Right ventricle myocardium superior (tissue), 1 donor: ENCODE measurements around the gene NLRC5. TPM values are rescaled to one million over a fixed set of nuclear protein-coding genes. Genes with fewer than 3 reads are reported as not detected.

Source experiments
- ATAC-seq: fragments of 200-7000 bp; cut with Tn5 transposase; one replicate; pipeline ENCODE4 v1.9.1; 2020; ENCODE audit warnings: mild to moderate bottlenecking; ENCODE audit not compliant: poor library complexity
- DNase-seq: peaks from one replicate; pipeline ENCODE4 v3.0.0-alpha.2; 2020
- intact Hi-C: fragments of 100-400 bp; cut with DNase I; formaldehyde crosslinking; loops from one replicate; pipeline ENCODE4 v1.11.2; 2022
- total RNA-seq: library from RNA; stranded (reverse); fragmentation: NEBNext Ultra II Directional; extraction: Animal tissue kit (Norgen Biotek cat#: 25700); gene quantifications from one replicate; pipeline ENCODE4 v1.2.1, GENCODE V29; 2021
- donor health status: DM: no; HTN: yes; CAD: no; lungs with severe emphysema.

Gene NLRC5
- total RNA-seq, 1 donor from 2014 or later, result 9.9 TPM

DNA sequence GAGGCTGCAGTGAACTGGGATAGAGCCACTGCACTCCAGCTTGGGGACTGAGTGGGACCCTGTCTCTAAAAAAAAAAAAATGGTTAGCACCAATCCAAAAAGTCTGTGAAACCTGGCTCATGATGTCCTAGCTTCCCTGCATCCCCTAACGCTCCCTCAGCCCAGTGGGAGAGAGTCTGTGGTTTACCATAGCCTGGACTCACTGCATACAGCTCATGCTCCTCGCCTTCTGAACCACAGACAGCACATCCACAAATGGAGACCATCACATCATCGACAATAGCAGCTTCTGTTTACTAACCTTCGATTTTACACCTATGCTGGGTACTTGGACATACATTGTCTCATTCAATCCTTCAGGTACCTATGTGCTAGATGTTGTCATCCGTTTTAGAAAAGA is 43.6 kb downstream of the NLRC5 start:
- intact Hi-C loops, result no loop called here
- no peak for ATAC-seq

DNA sequence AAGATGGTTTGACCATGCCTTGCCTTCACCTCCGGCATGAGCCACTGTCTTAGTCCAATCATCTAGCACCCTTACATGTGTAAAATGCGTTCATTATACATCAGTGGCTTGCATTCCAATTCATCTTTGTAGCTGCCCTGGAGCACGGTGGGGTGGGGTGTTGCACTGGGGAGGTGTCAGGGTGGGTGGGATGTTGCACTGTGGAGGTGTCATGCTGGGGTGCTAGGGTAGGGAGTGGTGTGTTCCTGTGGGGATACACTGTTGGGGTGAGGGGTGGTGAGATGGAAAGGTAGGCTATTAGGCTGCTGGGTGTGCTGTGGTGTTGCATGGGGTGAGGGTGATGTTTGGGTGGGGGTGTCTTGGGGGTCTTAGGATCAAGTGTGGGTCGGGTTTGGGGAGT is 47.0 kb downstream of the NLRC5 start:
- no peak for ATAC-seq
- no peak for DNase-seq
- intact Hi-C loops, result no loop called here

More for the DNA sequence above, 43.6 kb downstream of the NLRC5 start:
- DNase-seq, result no peak

DNA sequence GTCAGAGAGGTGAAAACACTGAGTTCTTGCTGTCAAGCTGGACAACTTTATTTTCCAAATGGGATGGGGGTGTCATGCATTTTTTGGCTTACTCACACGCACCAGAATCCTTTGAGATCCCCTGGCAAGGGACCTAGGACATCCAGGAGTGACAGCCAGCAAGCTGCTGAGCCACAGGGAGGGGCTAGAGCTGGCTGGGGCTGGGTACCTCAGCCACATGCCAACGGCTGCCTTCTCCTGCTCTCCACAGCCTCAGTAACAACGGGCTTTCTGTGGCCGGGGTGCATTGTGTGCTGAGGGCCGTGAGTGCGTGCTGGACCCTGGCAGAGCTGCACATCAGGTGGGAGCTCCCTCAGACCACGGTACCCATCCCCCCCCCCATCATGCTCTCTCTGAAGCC is 47.6 kb downstream of the NLRC5 start:
- intact Hi-C loops, result no loop called here
- ATAC-seq (no peak), DNase-seq (no peak)

DNA sequence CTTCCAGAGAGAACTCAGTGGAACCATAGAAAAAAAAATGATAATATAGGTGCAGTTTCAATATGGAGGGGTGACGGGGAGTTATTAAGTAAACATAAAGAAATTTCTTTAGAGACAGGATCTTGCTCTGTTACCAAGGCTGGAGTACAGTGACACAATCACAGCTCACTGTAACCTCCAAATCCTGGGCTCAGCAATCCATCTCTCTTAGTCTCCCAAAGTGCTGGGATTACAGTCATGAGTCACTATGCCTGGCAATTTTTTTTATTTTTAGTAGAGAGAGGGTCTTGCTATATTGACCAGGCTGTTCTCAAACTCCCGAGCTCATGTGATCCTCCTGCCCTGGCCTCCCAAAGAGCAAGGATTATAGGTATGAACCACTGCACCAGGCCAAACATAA is 48.8 kb downstream of the NLRC5 start:
- DNase-seq (no peak), ATAC-seq (no peak)
- intact Hi-C loops, result no loop called here

DNA sequence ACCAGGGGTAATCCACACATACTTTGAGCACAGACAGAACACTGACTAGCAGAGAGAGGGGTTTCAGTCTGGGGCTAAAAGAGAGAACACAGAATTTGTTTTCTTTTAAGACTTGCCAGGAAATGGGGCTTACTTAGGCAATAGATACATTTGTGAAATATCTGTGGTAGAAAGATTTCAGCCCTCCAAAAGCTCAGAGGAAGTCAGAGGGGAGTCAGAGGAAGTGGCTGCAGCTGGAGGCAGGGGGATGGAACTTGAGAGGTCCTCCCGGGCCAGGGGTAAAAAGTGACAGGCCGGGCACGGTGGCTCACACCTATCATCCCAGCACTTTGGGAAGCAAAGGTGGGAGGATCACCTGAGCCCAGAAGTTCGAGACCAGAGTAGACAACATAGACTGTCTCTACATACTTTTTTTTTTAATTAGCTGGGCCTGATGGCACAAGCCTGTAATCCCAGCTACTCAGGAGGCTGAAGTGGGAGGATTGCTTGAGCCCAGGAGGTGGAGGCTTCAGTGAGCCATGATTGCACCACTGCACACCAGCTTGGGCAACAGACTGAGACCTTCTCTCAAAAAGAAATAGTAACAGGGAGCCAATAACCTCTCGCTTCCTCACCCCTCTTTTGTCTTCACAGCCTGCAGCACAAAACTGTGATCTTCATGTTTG is 49.9 kb downstream of the NLRC5 start:
- DNase-seq, result no peak
- intact Hi-C loops, result no loop called here
- ATAC-seq, result peak; percentile 67

DNA sequence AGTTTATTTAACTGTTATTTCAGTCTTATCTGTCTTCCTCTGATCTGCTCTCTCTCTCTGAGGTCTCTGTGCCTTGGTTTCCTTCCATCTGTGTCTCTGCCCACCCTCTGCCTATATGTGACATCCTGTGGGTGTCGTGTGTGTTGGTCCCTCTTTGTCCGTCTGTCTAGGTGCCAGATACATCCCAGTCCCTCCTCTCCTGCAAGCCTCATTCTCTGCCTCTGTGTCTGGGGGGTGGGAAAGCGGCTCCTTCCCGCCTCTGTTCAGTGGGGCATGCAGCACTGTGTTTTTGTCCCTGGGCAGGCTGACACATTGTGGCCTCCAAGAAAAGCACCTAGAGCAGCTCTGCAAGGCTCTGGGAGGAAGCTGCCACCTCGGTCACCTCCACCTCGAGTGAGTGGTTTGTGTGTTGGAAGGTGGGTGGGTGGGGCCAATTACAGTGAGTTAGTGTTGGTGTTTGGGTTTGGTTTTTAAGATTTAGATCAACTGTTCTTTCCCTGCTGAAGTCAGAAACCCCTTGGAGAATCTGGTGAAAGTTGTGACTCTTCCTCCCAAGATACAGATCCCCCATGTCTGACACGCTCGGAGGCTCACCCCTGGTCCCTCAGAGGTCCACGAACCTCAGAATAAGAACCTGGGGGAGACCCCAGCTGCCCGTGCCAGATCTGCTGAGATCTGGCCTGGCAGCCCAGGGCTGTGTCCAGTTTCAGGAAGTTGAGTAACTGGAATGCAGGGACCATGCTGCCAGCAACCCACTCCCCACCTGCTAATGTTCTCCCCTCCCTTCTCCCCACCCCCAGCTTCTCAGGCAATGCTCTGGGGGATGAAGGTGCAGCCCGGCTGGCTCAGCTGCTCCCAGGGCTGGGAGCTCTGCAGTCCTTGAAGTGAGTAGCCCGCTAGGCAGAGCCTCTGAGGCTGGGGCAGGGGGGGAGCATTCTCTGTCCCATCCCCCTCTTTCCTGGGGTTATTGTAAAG is 52.1 kb downstream of the NLRC5 start:
- ATAC-seq, result no peak
- intact Hi-C loops, result loop anchor here (5.0 kb wide), 1 partner anchor 74 kb away; no protein-coding TSS in a partner anchor

DNA sequence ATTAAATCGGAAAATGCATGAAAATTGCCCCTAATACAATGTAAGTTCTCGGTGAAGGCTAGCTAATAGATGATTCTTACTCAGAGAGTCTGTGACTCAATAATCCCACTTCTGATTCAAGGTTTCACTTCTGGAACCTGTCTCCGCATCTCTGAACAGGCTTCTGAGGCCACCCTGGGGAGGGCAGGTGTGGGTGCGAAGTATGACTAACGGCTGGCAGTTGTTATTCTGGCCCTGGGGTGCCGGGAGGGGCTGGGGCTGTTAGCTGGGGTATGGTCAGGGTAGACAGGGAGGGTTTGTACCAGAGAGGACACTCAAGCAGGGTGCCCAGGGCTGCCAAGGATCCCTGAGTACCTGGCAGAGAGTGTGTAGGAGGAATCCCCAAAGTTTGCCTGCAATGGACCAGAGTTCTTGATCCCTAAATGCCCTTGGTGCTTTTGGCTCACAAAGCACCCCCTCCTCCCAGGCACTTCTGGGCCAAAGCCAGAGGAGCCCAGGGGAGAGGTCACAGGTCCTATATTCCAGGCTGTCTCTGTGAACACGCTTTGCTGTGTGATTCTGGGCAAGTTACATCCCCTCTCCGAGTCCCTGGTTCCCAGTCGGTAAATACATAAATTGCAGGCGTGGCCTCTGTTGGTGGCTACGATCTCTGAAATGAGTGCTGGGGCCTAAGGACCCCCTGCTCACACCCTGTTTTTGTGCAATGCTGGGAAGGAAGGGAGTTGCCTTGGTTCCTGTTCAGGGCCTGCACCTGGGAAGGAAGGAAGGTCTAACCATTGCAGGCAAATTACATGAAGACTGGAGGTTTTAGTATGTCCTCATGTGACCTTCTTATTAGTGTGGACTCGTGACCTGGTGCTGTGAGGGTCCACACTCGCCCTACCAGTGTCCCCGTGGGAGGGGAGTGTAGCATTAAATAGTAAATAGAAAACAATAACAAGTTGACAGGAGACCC is 53.1 kb downstream of the NLRC5 start:
- DNase-seq, result no peak
- ATAC-seq, result no peak
- intact Hi-C loops, result loop anchor here (5.0 kb wide), 1 partner anchor 75 kb away; no protein-coding TSS in a partner anchor

More for the DNA sequence above, 52.1 kb downstream of the NLRC5 start:
- no peak for DNase-seq

DNA sequence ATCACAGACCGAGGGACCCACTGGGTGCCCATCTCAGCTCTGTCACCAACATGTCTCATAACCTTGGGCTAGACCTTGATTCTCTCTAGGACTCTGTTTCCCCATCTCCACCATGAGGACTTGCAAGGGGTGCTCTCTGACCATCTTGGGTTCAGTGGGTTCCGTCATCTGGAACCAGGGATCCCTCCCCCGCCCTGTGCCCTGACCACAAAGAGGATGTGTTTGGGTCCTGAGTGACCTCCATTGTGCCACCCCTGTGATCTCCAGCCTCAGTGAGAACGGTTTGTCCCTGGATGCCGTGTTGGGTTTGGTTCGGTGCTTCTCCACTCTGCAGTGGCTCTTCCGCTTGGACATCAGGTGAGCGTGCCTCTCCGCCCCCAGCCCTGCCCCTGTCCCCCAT is 53.9 kb downstream of the NLRC5 start:
- intact Hi-C loops, result loop anchor here (5.0 kb wide), 1 partner anchor 76 kb away; no protein-coding TSS in a partner anchor
- DNase-seq (no peak), ATAC-seq (no peak)

DNA sequence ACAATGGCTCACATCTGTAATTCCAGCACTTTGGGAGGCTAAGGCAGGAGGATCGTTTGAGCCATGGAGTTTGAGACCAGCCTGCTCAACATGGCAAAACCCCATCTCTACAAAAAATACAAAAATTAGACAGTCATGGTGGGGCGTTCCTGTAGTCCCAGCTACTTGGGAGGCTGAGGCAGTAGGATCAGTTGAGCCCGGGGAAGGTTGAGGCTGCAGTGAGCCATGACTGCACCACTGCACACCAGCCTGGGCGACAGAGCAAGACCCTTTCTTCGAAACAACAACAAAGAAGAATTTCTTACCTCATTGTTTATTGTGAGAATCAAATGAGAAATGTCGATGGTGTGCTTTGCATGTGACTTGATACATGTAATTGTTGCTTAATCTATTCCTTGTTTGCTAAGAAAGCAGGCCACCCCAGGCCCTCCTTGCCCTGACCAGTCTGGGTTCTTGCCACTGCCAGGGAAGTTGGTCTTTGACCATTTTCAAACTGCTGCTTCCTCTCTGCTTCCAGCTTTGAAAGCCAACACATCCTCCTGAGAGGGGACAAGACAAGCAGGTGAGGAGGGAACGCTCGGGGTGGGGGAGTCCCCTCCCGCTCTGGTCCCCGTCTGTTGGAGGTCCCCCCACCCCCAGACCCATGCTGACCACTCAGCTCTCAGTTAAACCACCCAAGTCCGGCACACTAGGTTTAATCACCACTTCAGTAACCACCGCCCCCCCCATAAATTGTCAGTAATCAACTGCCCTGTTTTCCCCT is 55.8 kb downstream of the NLRC5 start:
- no peak for DNase-seq
- intact Hi-C loops, result loop anchor here (5.0 kb wide), 2 partner anchors 78 to 178 kb away; partner anchors contain the start of gene SLC12A3
- no peak for ATAC-seq

DNA sequence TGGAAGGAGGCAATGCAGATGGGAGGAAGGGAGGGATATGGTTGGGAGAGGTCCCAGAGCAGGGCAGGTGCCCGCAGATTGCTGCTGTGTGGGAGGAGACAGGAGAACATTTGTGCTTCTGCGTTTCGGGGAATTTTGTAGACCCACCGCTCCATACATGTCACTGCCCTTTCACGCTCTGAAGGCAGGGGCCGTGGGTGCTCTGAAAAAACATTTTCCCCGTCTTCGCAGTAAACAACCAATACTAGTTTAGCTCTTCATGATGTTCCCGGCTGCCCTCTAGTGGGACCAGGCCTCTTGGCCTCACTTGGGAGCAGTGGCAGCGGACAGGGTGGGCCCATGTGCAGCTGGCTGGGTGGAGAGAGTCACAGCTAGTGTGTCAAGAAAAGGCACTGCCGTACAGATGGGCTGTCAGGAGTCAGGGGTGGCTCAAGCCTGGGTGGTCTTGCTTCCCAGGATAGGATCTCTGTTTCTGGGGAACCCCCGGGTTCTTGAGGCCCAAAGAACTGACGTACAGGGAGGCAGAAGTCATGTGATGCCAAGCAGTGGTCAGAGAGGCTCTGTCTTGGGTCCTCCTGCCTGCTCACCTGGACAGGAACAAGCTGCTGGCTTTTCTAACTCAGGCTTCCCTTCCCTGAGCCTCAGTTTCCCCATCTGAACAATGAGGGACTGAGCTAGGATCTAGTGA is 56.5 kb downstream of the NLRC5 start:
- ATAC-seq, result peak; percentile 90
- peak; percentile 86 for DNase-seq

DNA sequence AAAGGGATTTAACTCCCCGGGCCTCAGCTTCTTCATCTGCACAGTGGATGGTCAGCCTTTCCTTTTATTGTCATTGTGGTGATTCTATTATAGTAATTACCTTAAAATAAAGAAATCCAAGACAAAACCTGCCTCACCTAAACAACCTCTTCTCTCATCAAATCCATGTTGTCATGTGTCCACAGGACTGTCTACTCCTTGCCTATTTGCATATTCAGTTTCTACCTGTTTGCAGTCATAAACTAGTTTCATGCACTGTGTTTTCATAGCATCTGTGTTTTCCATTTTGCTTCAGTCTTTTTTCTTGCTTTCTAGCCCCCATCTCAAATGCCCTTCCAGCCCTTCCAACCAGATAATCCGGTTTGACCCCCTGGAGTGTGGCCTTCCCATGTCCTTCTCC is 58.7 kb downstream of the NLRC5 start:
- DNase-seq, result no peak
- ATAC-seq, result no peak
- intact Hi-C loops, result loop anchor here (5.0 kb wide), 1 partner anchor 181 kb away; the partner anchor contains the start of gene SLC12A3

More for the DNA sequence above, 56.5 kb downstream of the NLRC5 start:
- intact Hi-C loops, result loop anchor here (5.0 kb wide), 1 partner anchor 179 kb away; the partner anchor contains the start of gene SLC12A3

DNA sequence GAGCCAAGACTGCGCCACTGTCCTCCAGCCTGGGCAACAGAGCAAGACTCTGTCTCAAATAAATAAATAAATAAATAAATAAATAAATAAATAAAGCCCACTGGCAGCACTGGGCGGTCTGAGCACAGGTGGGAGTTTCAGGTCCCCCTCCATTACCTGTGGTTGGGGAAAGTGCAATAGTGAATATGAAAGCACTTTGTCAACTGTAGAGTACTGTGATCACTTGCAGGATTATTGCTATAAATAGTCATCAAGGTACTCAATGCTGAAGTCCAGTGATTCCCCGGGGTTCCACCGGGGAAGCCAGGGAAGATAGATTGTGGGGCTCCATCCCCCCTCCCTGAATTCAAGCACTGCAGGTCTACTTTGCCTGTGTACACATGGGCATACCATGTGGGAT is 60.3 kb downstream of the NLRC5 start:
- intact Hi-C loops, result loop anchor here (5.0 kb wide), 1 partner anchor 182 kb away; the partner anchor contains the start of gene SLC12A3
- no peak for ATAC-seq
- no peak for DNase-seq

DNA sequence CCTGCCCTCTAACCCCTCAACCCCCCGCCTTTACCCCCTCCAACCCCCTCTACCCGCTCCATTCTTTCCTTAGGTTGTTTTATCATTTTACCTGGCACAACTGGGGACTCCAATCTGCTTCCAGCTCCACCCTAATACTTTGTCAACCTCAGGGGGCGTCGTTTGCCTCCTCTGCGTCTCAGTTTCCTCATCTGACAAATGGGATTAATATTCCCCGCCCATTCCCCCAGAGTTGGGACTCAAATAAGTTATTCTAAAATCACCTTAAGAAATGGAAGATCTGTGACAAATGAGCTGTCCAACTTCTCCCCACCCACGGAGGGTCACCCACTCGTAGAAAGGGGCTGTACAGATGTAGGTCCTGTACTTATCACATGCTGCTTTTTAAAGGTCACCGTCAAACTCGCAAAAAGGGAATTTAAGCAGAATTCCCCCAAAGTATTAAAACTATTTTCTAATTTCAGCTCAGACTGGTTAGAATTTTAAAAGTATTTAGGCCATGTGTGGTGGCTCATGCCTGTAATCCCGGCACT is 62.4 kb downstream of the NLRC5 start:
- ATAC-seq, result no peak
- no peak for DNase-seq
- intact Hi-C loops, result no loop called here

DNA sequence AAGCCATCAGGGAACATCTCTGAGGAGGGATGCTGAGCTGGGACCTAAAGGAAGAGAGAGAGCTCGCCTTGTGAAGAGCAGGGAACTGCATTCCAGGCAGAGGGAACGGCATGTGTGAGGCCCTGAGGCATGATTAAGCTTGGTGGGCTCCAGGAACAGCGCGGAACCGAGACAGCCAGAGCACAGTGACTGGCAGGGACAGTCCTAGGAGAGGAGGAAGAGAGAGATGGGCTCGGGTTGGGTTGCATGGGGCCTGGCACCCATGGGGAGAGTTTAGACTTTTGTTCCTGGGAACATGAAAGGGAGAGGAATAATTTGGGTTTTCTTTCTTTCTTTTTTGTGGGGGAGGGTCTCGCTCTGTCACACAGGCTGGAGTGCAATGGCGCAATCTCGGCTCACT is 63.8 kb downstream of the NLRC5 start:
- DNase-seq (no peak), ATAC-seq (no peak)
- intact Hi-C loops, result no loop called here

DNA sequence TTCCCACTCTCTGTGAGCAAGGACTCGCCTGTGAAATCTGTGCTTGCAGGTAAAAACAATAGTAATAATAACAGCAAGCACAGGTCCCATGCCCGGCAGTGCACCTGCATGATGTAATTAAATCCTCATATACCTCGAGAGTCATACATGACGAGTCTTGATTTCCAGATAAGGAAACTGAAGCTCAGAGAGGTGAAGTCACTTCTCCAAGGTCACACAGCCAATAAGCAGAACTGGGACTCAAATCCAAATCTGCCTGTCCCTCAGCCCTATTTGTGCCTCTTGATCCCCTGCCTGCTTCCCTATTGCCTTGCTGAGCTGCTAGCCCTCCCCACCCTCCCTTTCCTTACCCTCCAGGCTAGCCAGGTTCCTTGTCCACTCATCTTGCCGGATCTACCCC is 65.0 kb downstream of the NLRC5 start:
- intact Hi-C loops, result no loop called here
- ATAC-seq (no peak), DNase-seq (no peak)

DNA sequence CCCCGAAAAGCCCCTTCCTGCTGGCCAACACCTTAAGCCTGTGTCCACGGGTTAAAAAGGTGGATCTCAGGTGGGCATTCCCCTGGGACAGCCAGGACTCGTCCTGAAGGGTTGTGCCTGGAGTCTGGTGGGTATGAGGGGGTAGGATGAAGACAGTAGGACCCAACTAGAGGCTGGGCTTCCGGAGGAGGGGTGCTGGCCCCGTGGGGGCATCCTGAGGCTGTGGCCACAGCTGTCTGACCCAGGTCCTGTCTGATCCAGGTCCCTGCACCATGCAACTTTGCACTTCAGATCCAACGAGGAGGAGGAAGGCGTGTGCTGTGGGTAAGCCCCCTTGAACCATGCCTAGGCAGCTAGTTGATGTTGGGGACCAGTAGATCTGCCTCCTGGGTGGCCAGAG is 65.4 kb downstream of the NLRC5 start:
- DNase-seq (no peak), ATAC-seq (no peak)
- intact Hi-C loops, result no loop called here

DNA sequence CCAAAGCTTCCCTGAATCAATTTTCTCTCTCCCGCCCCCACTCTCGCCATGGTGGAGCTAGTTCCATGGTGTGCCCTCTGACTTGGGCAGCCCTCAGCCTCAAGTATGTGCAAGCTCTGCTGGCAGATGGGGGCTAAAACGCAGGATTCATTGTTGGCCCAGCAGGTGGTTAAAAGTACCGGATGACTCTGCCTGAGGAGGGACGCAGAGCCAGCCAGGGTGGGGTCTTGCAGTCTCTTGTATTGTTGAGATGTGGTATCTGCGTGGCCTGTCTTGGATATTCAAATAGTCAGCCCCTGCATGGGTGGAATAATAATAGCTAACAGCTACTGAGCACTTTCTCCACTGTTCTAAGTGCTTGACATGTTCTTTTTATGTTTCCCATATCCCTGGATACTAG is 66.3 kb downstream of the NLRC5 start:
- DNase-seq (no peak), ATAC-seq (no peak)
- intact Hi-C loops, result no loop called here
